VCaP (cell line): ENCODE data around the gene CFL1.

Experiments
- H3K27ac ChIP-seq: fragments of 450-650 bp; 2 replicates; pipeline ENCODE4 v1.5.1; 2017
- TF ChIP-seq, protein P1 (sequence below): fragments of 450-650 bp; conservative IDR thresholded peaks from 2 replicates; pipeline ENCODE4 v1.5.1; 2017; ENCODE audit warnings: mild to moderate bottlenecking, moderate library complexity

Gene CFL1

DNA sequence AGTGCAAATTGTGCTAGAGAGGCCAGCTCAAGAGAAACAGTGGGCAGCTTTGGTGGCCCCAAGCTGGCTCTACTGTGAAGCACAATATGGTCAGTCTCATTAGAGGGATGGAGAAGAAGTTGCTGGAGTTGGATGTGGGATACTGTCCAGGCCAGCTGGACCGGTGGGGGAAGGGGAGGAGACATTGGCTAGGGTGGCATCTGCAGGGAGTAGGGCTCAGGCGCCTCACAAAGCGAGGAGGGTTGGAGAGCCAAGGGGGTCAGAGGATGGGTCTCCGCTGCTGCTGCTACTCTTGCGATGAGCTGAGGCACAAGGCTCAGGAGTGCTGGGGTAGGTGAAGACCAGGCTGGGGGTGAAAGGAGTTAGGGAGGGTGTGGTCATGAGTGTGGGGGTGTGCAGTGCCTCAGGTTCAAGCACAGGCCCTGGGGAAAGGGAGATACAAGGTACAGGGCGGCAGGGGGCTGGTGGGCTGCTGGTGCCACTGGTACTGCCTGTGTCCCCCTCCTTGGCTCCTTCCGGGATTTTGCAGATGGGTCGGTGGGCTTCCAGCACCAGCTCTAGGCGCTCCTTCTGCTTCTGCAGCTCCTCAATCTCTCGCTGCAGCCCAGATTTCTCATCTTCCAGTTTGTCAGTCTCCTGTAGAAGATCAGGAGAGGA is 34.8 kb upstream of the CFL1 start:
- TF ChIP-seq, protein P1, sequence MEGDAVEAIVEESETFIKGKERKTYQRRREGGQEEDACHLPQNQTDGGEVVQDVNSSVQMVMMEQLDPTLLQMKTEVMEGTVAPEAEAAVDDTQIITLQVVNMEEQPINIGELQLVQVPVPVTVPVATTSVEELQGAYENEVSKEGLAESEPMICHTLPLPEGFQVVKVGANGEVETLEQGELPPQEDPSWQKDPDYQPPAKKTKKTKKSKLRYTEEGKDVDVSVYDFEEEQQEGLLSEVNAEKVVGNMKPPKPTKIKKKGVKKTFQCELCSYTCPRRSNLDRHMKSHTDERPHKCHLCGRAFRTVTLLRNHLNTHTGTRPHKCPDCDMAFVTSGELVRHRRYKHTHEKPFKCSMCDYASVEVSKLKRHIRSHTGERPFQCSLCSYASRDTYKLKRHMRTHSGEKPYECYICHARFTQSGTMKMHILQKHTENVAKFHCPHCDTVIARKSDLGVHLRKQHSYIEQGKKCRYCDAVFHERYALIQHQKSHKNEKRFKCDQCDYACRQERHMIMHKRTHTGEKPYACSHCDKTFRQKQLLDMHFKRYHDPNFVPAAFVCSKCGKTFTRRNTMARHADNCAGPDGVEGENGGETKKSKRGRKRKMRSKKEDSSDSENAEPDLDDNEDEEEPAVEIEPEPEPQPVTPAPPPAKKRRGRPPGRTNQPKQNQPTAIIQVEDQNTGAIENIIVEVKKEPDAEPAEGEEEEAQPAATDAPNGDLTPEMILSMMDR, result no peak
- H3K27ac ChIP-seq, result peak overlapping the region; percentile 40; the same call in 1 of the 2 replicates

DNA sequence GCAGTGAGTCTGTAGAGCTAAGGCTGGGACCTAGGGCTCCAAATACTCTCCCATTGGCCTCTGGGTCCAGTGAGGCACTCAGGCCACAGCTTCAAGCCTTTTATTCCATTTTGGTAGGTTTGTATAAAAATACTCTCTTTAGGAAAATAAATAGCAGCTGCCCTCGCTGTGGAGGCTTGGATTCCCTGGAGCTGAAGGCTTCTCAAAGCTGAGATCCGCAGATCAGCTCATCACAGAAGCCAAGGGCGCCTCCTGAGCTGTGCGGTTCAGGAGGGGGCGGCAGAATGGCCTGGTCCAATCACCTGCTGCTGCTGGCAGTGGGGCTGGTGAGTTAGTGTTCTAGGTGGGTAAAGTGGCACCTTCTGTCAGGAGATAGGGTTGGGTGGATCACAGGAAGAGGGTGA is 34.2 kb upstream of the CFL1 start:
- peak overlapping the region; percentile 94; the same call in 1 of the 2 replicates for H3K27ac ChIP-seq

DNA sequence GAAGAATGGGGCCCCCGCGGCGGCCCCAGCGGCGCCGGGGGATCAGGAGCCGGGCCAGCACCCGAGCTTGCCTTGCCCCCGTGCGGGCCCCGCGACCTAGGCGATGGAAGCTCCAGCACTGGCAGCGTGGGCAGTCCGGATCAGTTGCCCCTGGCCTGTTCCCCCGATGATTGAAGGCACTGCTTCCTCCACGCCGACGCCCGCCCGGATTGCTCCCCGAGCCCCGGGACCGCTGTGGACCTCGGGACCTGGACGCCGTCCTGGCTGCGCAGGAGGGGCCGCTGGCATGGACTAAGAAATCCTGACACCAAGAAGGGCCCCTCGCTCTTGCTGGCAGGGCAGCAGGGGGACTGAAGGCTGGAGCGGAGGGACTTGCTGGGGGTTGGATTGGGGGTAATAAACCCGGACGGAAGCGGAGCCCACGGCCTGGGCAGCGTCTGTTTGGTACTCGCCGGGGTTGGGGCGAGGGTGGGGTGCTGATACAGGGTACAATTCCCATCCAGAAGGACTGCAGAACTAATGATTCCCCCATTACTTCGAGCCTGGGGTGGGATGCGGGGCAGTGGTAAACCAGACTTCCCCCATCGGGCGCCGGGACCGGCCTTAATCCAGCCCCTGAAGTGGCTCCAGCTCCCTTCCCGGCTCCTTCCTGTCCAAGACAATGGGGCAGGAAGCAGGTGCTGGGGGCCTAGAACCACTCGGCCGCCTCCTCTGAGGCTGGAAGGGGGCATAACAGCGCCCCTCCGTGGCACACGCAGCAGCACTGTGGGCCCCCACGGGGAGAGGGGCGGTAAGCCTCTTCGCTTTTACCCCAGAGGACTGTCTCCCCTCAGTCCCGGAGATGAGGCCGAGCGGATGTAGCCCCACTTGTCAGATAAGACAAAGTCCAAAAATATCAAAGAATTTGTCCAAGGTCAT is 33.5 kb upstream of the CFL1 start:
- TF ChIP-seq, protein P1, result peak; percentile 1; the same call in 1 of the 2 replicates
- H3K27ac ChIP-seq, result peak overlapping the region; percentile 94

DNA sequence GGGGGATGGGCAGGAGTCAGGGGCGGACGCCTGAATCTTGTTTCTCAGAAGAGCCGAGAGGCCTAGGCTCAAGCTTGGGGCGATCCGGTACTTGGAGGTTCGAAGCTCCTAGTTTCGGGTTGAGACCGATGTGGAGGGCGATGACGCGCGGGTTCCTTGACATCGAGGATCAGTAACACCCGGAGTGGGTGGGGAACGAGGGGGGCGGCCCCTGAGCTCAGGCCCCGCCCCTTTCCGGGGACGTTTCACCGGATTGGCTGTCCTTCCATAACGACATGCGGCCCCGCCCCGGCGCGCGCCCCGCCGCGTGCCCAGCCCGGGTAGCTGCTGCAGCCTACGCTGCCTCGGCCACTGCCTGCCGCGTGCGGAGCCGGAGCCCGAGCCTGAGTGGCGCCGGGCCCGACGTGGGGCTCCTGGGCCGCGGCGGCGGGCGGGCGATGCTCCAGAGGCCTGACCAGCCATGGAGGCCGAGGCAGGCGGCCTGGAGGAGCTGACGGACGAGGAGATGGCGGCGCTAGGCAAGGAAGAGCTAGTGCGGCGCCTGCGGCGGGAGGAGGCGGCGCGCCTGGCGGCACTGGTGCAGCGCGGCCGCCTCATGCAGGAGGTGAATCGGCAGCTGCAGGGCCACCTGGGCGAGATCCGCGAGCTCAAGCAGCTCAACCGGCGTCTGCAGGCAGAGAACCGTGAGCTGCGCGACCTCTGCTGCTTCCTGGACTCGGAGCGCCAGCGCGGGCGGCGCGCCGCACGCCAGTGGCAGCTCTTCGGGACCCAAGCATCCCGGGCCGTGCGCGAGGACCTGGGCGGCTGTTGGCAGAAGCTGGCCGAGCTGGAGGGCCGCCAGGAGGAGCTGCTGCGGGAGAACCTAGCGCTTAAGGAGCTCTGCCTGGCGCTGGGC is 32.6 kb upstream of the CFL1 start, which contains the start of gene CCDC85B:
CCDC85B (plus strand) TSS at position 350 of the 895 bp plus-strand sequence; CDS start at position 461, 111 bp downstream.
- TF ChIP-seq, protein P1, result peak; percentile 42
- peak within 1 kb of the TSS; percentile 94 for H3K27ac ChIP-seq

DNA sequence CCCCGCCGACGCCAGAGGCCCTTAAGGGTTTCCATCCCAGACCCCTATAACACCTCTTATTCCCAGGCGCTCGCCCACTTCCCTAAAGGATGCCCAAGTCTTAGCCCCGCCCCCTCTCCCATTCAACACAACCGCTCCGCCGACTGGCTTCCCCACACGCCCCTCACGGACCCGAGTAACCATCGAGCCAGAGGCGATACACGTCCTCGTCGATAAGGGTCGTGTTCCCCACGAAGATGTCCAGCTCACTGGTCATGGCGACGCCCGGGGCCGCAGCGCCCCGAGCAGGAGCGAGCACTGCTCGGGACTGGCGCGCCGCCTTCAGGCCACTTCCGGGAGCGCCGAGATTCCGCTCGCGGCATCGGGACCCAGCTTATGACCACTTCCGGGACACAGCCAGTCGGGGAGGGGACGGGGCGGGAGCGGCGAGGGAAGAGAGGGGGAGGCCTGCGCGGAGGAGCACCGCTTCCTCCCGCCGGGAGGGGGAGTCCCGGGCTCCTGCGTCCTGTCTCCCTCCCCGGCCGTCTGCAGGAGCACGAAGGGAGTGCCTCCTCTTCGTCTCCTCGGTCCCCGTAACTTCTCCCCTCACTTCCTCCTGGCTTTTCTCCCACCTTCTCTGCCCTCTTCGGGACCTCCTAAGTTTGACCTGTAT is 30.3 kb upstream of the CFL1 start, which contains the start of gene FIBP:
FIBP (minus strand) TSS at position 309 of the 652 bp plus-strand sequence; CDS start at position 256, 53 bp downstream.
- peak within 1 kb of the TSS; percentile 94 for H3K27ac ChIP-seq
- TF ChIP-seq, protein P1, result peak; percentile 100

DNA sequence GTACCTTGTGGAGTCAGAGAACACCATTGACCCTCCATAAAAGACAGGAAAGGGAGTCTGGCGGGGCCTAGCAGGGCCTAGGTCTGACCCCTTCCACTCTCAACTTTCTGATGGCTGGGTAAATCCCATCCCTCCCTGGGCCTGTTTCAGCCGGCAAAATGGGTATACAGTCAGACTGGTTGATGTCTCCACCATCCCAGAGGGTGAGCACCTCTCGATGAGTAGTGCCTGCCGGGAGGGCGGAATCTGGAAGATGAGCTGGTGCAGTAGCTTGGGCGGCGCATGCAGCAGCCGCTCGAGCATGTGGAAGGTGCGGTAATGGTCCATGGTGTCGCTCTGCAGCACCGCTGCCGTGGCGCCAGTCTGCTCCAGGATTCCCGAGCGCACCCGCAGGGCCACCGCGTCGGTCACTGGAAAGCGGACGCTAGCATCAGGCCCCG is 29.8 kb upstream of the CFL1 start:
- TF ChIP-seq, protein P1, result no peak
- H3K27ac ChIP-seq, result peak overlapping the region; percentile 94
